Right ventricle myocardium superior (tissue), 1 donor: ENCODE results near the gene ARAP2. TPM values are rescaled to one million over a fixed set of nuclear protein-coding genes. Genes with fewer than 3 reads are reported as not detected.

Experiments used
- ATAC-seq: fragments of 200-7000 bp; cut with Tn5 transposase; one replicate; pipeline ENCODE4 v1.9.1; 2020; ENCODE audit warnings: mild to moderate bottlenecking; ENCODE audit not compliant: poor library complexity
- DNase-seq: peaks from one replicate; pipeline ENCODE4 v3.0.0-alpha.2; 2020
- intact Hi-C: fragments of 100-400 bp; cut with DNase I; formaldehyde crosslinking; loops from one replicate; pipeline ENCODE4 v1.11.2; 2022
- total RNA-seq: library from RNA; stranded (reverse); fragmentation: NEBNext Ultra II Directional; extraction: Animal tissue kit (Norgen Biotek cat#: 25700); gene quantifications from one replicate; pipeline ENCODE4 v1.2.1, GENCODE V29; 2021
- donor health status: DM: no; HTN: yes; CAD: no; lungs with severe emphysema.

The ARAP2 gene
- total RNA-seq, 1 donor from 2014 or later = 2.4 TPM

GRCh38 chr4:36269101-36269500 lies 24.8 kb upstream of the ARAP2 start:
- ATAC-seq (no peak), DNase-seq (no peak)
- intact Hi-C loops = no loop called here

- DNase-seq (no peak), ATAC-seq (no peak)
- intact Hi-C loops = no loop called here
Observed at GRCh38 chr4:36267486-36268268, 23.4 kb upstream of the ARAP2 start.

GRCh38 chr4:36264207-36264826 lies 20.0 kb upstream of the ARAP2 start:
- intact Hi-C loops = no loop called here
- DNase-seq = no peak
- ATAC-seq = no peak

GRCh38 chr4:36260731-36261130 lies 16.4 kb upstream of the ARAP2 start:
- intact Hi-C loops = no loop called here
- DNase-seq (no peak), ATAC-seq (no peak)

- DNase-seq (no peak), ATAC-seq (peak; percentile 68)
- intact Hi-C loops = no loop called here
Observed at GRCh38 chr4:36256398-36256891, 12.1 kb upstream of the ARAP2 start.

- intact Hi-C loops = no loop called here
- DNase-seq (no peak), ATAC-seq (peak; percentile 64)
Observed at GRCh38 chr4:36255577-36255976, 11.3 kb upstream of the ARAP2 start.

GRCh38 chr4:36254371-36254770 lies 10.1 kb upstream of the ARAP2 start:
- ATAC-seq (no peak), DNase-seq (no peak)
- intact Hi-C loops = no loop called here

GRCh38 chr4:36251983-36252382 lies 7.7 kb upstream of the ARAP2 start:
- intact Hi-C loops = no loop called here
- DNase-seq (no peak), ATAC-seq (no peak)

GRCh38 chr4:36249610-36250009 lies 5.3 kb upstream of the ARAP2 start:
- DNase-seq = no peak
- intact Hi-C loops = no loop called here
- no peak for ATAC-seq

- intact Hi-C loops = no loop called here
- peak; percentile 65 for DNase-seq
- peak; percentile 78 for ATAC-seq
Observed at GRCh38 chr4:36243355-36244256, 708 bp downstream of the ARAP2 start.

GRCh38 chr4:36242629-36243354 lies 1.5 kb downstream of the ARAP2 start:
- DNase-seq (no peak), ATAC-seq (no peak)
- intact Hi-C loops = no loop called here

- intact Hi-C loops = no loop called here
Observed at GRCh38 chr4:36241771-36242170, 2.5 kb downstream of the ARAP2 start.

GRCh38 chr4:36237366-36238313 lies 6.7 kb downstream of the ARAP2 start:
- ATAC-seq = no peak
- intact Hi-C loops = no loop called here
- no peak for DNase-seq

More at GRCh38 chr4:36241771-36242170, 2.5 kb downstream of the ARAP2 start:
- ATAC-seq (peak; percentile 43), DNase-seq (no peak)

GRCh38 chr4:36236159-36236558 lies 8.2 kb downstream of the ARAP2 start:
- DNase-seq (no peak), ATAC-seq (no peak)
- intact Hi-C loops = no loop called here

GRCh38 chr4:36235306-36235705 lies 9.0 kb downstream of the ARAP2 start:
- no peak for ATAC-seq
- intact Hi-C loops = no loop called here
- DNase-seq = no peak

- DNase-seq (no peak), ATAC-seq (no peak)
- intact Hi-C loops = no loop called here
Observed at GRCh38 chr4:36233567-36234266, 10.6 kb downstream of the ARAP2 start.

GRCh38 chr4:36230534-36230933 lies 13.8 kb downstream of the ARAP2 start:
- intact Hi-C loops = no loop called here
- ATAC-seq (no peak), DNase-seq (no peak)
